Breast epithelium (tissue), 4 donors: Measurements from ENCODE around the gene CALCOCO2. TPM values are rescaled to one million over a fixed set of nuclear protein-coding genes. Genes with fewer than 3 reads are reported as not detected.
"Not testable (repeated sequence)": the region's sequence is repeated elsewhere in the genome, so short reads cannot be mapped to it uniquely, and the experiment has no call there.

Experiments
- DNase-seq, 2 donors: peaks; one replicate each; pipeline ENCODE4 v3.0.0-alpha.2; 2019; ENCODE audit warnings: low spot score in 2 of 2
- H3K27ac ChIP-seq, 2 donors: fragments of 200-600 bp; sonication (generic) in 1 of 2; one replicate each; pipeline ENCODE4 v1.5.1; 2016 to 2019; ENCODE audit warnings: mild to moderate bottlenecking in 1 of 2
- H3K27me3 ChIP-seq, 2 donors: fragments of 200-600 bp; sonication (generic) in 1 of 2; one replicate each; pipeline versions ENCODE4 v1.5.1 to v1.6.0; 2017 to 2019; ENCODE audit warnings: control low read depth in 1 of 2, mild to moderate bottlenecking in 1 of 2
- H3K36me3 ChIP-seq: fragments of 200-600 bp; one replicate; pipeline ENCODE4 v1.5.1; 2019
- H3K4me1 ChIP-seq, 2 donors: fragments of 200-600 bp; sonication (generic); one replicate each; pipeline ENCODE4 v1.5.1; 2016 to 2019; ENCODE audit warnings: control low read depth in 1 of 2
- H3K4me3 ChIP-seq, 3 donors: fragments of 200-600 bp; sonication (generic); 1 replicate in 2 of 3; 2 replicates in 1 of 3; pipeline ENCODE4 v1.5.1; 2016 to 2019; ENCODE audit warnings: mild to moderate bottlenecking in 3 of 3, moderate library complexity in 2 of 3
- H3K9me3 ChIP-seq, 2 donors: fragments of 200-600 bp; sonication (generic) in 1 of 2; one replicate each; pipeline ENCODE4 v1.5.1; 2016 to 2019; ENCODE audit warnings: control low read depth in 1 of 2
- POLR2A ChIP-seq: fragments of 450-650 bp; IDR thresholded peaks from one replicate; pipeline ENCODE4 v1.6.1; 2016; ENCODE audit warnings: antibody characterized with exemption, mild to moderate bottlenecking, moderate library complexity
- POLR2AphosphoS5 ChIP-seq, 3 donors: sonication (generic); formaldehyde crosslinking; IDR thresholded peaks; one replicate each; pipeline ENCODE4 v1.6.1; 2017; ENCODE audit warnings: antibody characterized with exemption in 3 of 3
- intact Hi-C: fragments of 100-400 bp; cut with DNase I; formaldehyde crosslinking; loops from one replicate; pipeline ENCODE4 v1.15.1; 2023; ENCODE audit warnings: low total_unique reads
- total RNA-seq, 3 donors: library from RNA; depleted of rRNA; stranded (reverse); fragments of >200 nt; gene quantifications; one replicate each; pipeline ENCODE4 v1.1.0, GENCODE V29; 2016
- TF ChIP-seq, protein P1 (sequence below), 3 donors: fragments of 450-650 bp; IDR thresholded peaks; one replicate each; pipeline ENCODE4 v1.5.1; 2016 to 2017; ENCODE audit warnings: antibody characterized with exemption in 3 of 3, mild to moderate bottlenecking in 3 of 3, moderate library complexity in 3 of 3

The CALCOCO2 gene
- total RNA-seq, 3 donors from 2014 or later, result 134 to 262 (median 146) TPM

GRCh38 chr17:48834973-48835372, 4.1 kb downstream of the CALCOCO2 start:
- TF ChIP-seq, protein P1, sequence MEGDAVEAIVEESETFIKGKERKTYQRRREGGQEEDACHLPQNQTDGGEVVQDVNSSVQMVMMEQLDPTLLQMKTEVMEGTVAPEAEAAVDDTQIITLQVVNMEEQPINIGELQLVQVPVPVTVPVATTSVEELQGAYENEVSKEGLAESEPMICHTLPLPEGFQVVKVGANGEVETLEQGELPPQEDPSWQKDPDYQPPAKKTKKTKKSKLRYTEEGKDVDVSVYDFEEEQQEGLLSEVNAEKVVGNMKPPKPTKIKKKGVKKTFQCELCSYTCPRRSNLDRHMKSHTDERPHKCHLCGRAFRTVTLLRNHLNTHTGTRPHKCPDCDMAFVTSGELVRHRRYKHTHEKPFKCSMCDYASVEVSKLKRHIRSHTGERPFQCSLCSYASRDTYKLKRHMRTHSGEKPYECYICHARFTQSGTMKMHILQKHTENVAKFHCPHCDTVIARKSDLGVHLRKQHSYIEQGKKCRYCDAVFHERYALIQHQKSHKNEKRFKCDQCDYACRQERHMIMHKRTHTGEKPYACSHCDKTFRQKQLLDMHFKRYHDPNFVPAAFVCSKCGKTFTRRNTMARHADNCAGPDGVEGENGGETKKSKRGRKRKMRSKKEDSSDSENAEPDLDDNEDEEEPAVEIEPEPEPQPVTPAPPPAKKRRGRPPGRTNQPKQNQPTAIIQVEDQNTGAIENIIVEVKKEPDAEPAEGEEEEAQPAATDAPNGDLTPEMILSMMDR (IDR thresholded peaks at IDR 0.05), result no peak
- no peak for TF ChIP-seq POLR2AphosphoS5 (IDR thresholded peaks at IDR 0.05)
- TF ChIP-seq POLR2A, result no peak
- no peak for DNase-seq
- intact Hi-C loops, result no loop called here
- Histone ChIP-seq H3K27me3 (no peaks in the 10 kb centered on the region), H3K36me3 (no peaks in the 10 kb centered on the region), H3K4me1 (peaks cover 2 to 4% of the 10 kb centered on the region in 2 donors), H3K9me3 (no peaks in the 10 kb centered on the region), H3K27ac (peak overlapping the region in 1 of 2 donors; percentile 25), H3K4me3 (no peak overlapping the region)

DNA sequence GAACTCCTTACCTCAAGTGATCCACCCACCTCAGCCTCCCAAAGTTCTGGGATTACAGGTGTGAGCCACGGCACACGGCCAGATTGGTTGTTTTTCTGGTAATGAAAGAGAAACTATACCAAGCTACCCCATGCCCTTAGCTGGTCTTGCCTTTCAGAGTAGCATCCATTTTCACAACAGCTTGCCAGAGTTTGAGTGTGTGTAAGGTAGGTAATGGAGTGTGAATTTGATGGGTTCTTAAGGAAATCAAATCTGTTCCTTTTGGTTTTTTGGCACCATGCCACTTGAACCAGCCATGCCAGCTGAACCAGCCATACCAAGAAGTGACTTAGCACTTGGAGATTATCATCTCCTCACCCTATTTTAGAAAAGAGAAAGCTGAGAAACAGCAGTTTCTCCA, 5.1 kb downstream of the CALCOCO2 start:
- Histone ChIP-seq H3K4me3 (no peak overlapping the region), H3K36me3 (no peaks in the 10 kb centered on the region), H3K27ac (peak overlapping the region; percentile 42 to 58), H3K4me1 (peaks cover 7 to 12% of the 10 kb centered on the region in 2 donors), H3K27me3 (no peaks in the 10 kb centered on the region), H3K9me3 (no peaks in the 10 kb centered on the region)
- no peak for TF ChIP-seq POLR2AphosphoS5 (IDR thresholded peaks at IDR 0.05)
- no peak for TF ChIP-seq POLR2A
- TF ChIP-seq, protein P1 (IDR thresholded peaks at IDR 0.05), result no peak
- DNase-seq, result no peak
- intact Hi-C loops, result no loop called here

- H3K9me3 ChIP-seq, intact Hi-C loops, H3K36me3 ChIP-seq, H3K27me3 ChIP-seq, H3K4me3 ChIP-seq, DNase-seq, H3K27ac ChIP-seq: not testable (repeated sequence)
- H3K4me1 ChIP-seq, result peaks cover 7 to 14% of the 10 kb centered on the region in 2 donors
Observed at GRCh38 chr17:48837458-48837857, 6.6 kb downstream of the CALCOCO2 start.

- peak overlapping the region; percentile 78 to 94 for H3K27ac ChIP-seq
- H3K4me3 ChIP-seq, result peak overlapping the region in 1 of 3 donors; percentile 64
- intact Hi-C loops, result no loop called here
- DNase-seq, result no peak
- peaks cover 8% of the 10 kb centered on the region for H3K36me3 ChIP-seq
- H3K9me3 ChIP-seq, result no peaks in the 10 kb centered on the region
- peaks cover 7 to 14% of the 10 kb centered on the region in 2 donors for H3K4me1 ChIP-seq
- H3K27me3 ChIP-seq, result no peaks in the 10 kb centered on the region
- TF ChIP-seq POLR2A (no peak), POLR2AphosphoS5 (IDR thresholded peaks at IDR 0.05) (no peak)
- TF ChIP-seq, protein P1 (IDR thresholded peaks at IDR 0.05), result no peak
Observed at GRCh38 chr17:48840441-48840840, 9.6 kb downstream of the CALCOCO2 start.

- Histone ChIP-seq H3K4me1 (peaks cover 4 to 14% of the 10 kb centered on the region in 2 donors), H3K27ac (peak overlapping the region; percentile 78 to 94), H3K4me3 (peak overlapping the region; percentile 31 to 64 (median 32)), H3K36me3 (peaks cover 8% of the 10 kb centered on the region), H3K9me3 (no peaks in the 10 kb centered on the region), H3K27me3 (no peaks in the 10 kb centered on the region)
- intact Hi-C loops, result no loop called here
- no peak for DNase-seq
- TF ChIP-seq, protein P1 (IDR thresholded peaks at IDR 0.05), result no peak
- peak in 2 of 3 donors; percentile 48 to 72 for TF ChIP-seq POLR2AphosphoS5 (IDR thresholded peaks at IDR 0.05)
Observed at GRCh38 chr17:48841395-48841831, 10.6 kb downstream of the CALCOCO2 start.

DNA sequence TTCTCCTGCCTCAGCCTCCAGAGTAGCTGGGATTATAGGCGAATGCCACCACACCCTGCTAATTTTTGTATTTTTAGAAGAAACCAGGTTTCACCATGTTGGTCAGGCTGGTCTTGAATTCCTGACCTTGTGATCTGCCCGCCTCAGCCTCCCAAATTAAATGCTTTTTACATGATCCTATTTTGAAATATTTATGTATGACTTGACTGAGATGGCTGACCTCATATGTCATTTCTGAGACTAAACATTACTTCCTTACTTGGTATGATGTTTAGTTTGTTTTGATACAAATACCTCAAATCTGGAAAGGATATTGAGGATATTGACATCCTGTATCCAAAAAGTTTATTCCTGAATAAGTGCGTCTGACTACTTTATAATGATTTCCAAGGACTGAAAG, 11.9 kb downstream of the CALCOCO2 start:
- DNase-seq, result no peak
- intact Hi-C loops, result no loop called here
- H3K4me3 ChIP-seq, result peak overlapping the region in 2 of 3 donors; percentile 31 to 64
- no peaks in the 10 kb centered on the region for H3K27me3 ChIP-seq
- H3K27ac ChIP-seq, result peak overlapping the region; percentile 78 to 94
- no peaks in the 10 kb centered on the region for H3K9me3 ChIP-seq
- no peak for TF ChIP-seq POLR2AphosphoS5 (IDR thresholded peaks at IDR 0.05)
- TF ChIP-seq, protein P1 (IDR thresholded peaks at IDR 0.05), result no peak
- no peak for TF ChIP-seq POLR2A
- peaks cover 8% of the 10 kb centered on the region for H3K36me3 ChIP-seq
- peaks cover 3 to 14% of the 10 kb centered on the region in 2 donors for H3K4me1 ChIP-seq
